NCI-H226 (cell line): ENCODE measurements around the gene CCDC102A.
"Not testable (repeated sequence)": the region's sequence is repeated elsewhere in the genome, so short reads cannot be mapped to it uniquely, and the experiment has no call there.

Experiments
- DNase-seq: peaks from one replicate; pipeline ENCODE4 v3.0.0-alpha.2; 2015

The CCDC102A gene

GRCh38 chr16:57536306-57537193 lies at the start of gene CCDC102A:
CCDC102A (minus strand) TSS chr16:57536571; CDS start chr16:57529177, 7,394 bp downstream.
- no peak for DNase-seq

GRCh38 chr16:57585051-57585687 lies 48.8 kb upstream of the CCDC102A start:
- no peak for DNase-seq

- DNase-seq = no peak
Observed at GRCh38 chr16:57579361-57579665, 42.9 kb upstream of the CCDC102A start.

GRCh38 chr16:57578521-57579360 lies 42.4 kb upstream of the CCDC102A start:
- DNase-seq = peak; percentile 45

- no peak for DNase-seq
Observed at GRCh38 chr16:57577691-57578224, 41.4 kb upstream of the CCDC102A start.

- DNase-seq = no peak
Observed at GRCh38 chr16:57577214-57577613, 40.8 kb upstream of the CCDC102A start.

- DNase-seq = peak; percentile 22
Observed at GRCh38 chr16:57576429-57576870, 40.1 kb upstream of the CCDC102A start.

GRCh38 chr16:57575468-57576277 lies 39.3 kb upstream of the CCDC102A start:
- no peak for DNase-seq

- no peak for DNase-seq
Observed at GRCh38 chr16:57574646-57575467, 38.5 kb upstream of the CCDC102A start.

- no peak for DNase-seq
Observed at GRCh38 chr16:57574086-57574485, 37.7 kb upstream of the CCDC102A start.

GRCh38 chr16:57572978-57573728 lies 36.8 kb upstream of the CCDC102A start:
- DNase-seq = no peak

GRCh38 chr16:57571098-57571497 lies 34.7 kb upstream of the CCDC102A start:
- no peak for DNase-seq

GRCh38 chr16:57570301-57571070 lies 34.1 kb upstream of the CCDC102A start:
- DNase-seq = no peak

GRCh38 chr16:57569306-57569946 lies 33.1 kb upstream of the CCDC102A start:
- no peak for DNase-seq

GRCh38 chr16:57568772-57569171 lies 32.4 kb upstream of the CCDC102A start:
- not testable (repeated sequence) for DNase-seq

GRCh38 chr16:57568173-57568678 lies 31.9 kb upstream of the CCDC102A start:
- DNase-seq = no peak

GRCh38 chr16:57567691-57568090 lies 31.3 kb upstream of the CCDC102A start:
- DNase-seq = no peak

- no peak for DNase-seq
Observed at GRCh38 chr16:57566436-57566835, 30.1 kb upstream of the CCDC102A start.

GRCh38 chr16:57565461-57565860 lies 29.1 kb upstream of the CCDC102A start:
- DNase-seq = no peak
